IMR-90 (cell line): ENCODE data around the gene ZNF750. TPM values are rescaled to one million over a fixed set of nuclear protein-coding genes. Genes with fewer than 3 reads are reported as not detected.

Experiments
- ATAC-seq: fragments of 200-7000 bp; cut with Tn5 transposase; 2 replicates; pipeline ENCODE4 v1.9.1; 2020; ENCODE audit warnings: low read depth, mild to moderate bottlenecking, moderate library complexity
- BruUV-seq: library from RNA; stranded (reverse); fragments of 400-500 nt; replicated peaks from 2 replicates; lab custom pipeline; 2021; lab: Mats Ljungman, UMichigan
- CTCF ChIA-PET: fragments of 300-600 bp; formaldehyde crosslinking; extraction: SDS; loops from one replicate; lab custom pipeline; 2021; ENCODE audit warnings: antibody characterized with exemption; lab: Yijun Ruan, JAX
- POLR2A ChIA-PET: fragments of 300-600 bp; sonication (Branson Sonifier 250); formaldehyde crosslinking; loops from one replicate; lab custom pipeline; 2022; ENCODE audit warnings: antibody characterized with exemption; ENCODE audit not compliant: unreplicated experiment; lab: Charles Lee
- DNase-seq: peaks from one replicate; pipeline ENCODE4 v3.0.0; 2013
- H2AFZ ChIP-seq: replicated peaks from 2 replicates; pipeline ENCODE3; 2013; ENCODE audit warnings: low read length, mild to moderate bottlenecking; ENCODE audit not compliant: poor library complexity
- H2AK5ac ChIP-seq: 2 replicates; pipeline ENCODE4 v1.6.1; 2013; ENCODE audit warnings: low read depth, low read length, inconsistent platforms
- H2AK9ac ChIP-seq: replicated peaks from 2 replicates; pipeline ENCODE3; 2013; ENCODE audit warnings: mild to moderate bottlenecking, low read depth, low read length, moderate library complexity; ENCODE audit not compliant: poor library complexity
- H2BK120ac ChIP-seq: 2 replicates; pipeline ENCODE4 v1.6.1; 2013; ENCODE audit warnings: low read depth, low read length, inconsistent platforms
- H2BK15ac ChIP-seq: 3 replicates; pipeline ENCODE4 v1.6.1; 2013; ENCODE audit warnings: low read depth, low read length, inconsistent platforms
- H2BK20ac ChIP-seq: 2 replicates; pipeline ENCODE4 v1.6.1; 2013; ENCODE audit warnings: low read depth, mild to moderate bottlenecking, inconsistent platforms, low read length, moderate library complexity
- H2BK5ac ChIP-seq: 2 replicates; pipeline ENCODE4 v1.6.1; 2013; ENCODE audit warnings: mild to moderate bottlenecking, low read depth, low read length, inconsistent platforms; ENCODE audit not compliant: poor library complexity, severe bottlenecking
- H3K14ac ChIP-seq: replicated peaks from 2 replicates; pipeline ENCODE4 v1.6.1; 2013; ENCODE audit warnings: low read depth, low read length, inconsistent platforms
- H3K18ac ChIP-seq: 2 replicates; pipeline ENCODE4 v1.6.1; 2013; ENCODE audit warnings: low read depth, low read length, control low read depth
- H3K23ac ChIP-seq: 2 replicates; pipeline ENCODE4 v1.6.1; 2013; ENCODE audit warnings: low read depth, low read length, inconsistent platforms
- H3K27ac ChIP-seq: 2 replicates; pipeline ENCODE4 v1.5.1; 2013; ENCODE audit warnings: mild to moderate bottlenecking, control low read depth, low read length; ENCODE audit not compliant: insufficient read depth
- H3K27me3 ChIP-seq: 2 replicates; pipeline ENCODE4 v1.6.1; 2013; ENCODE audit warnings: low read length; ENCODE audit not compliant: control insufficient read depth, insufficient read depth
- H3K36me3 ChIP-seq: 2 replicates; pipeline ENCODE4 v1.6.1; 2013; ENCODE audit warnings: low read length, mixed read lengths; ENCODE audit not compliant: control insufficient read depth, insufficient read depth
- H3K4ac ChIP-seq: 2 replicates; pipeline ENCODE4 v1.6.1; 2013; ENCODE audit warnings: low read depth, low read length, inconsistent platforms
- H3K4me1 ChIP-seq: 2 replicates; pipeline ENCODE4 v1.6.1; 2013; ENCODE audit warnings: low read length, mixed read lengths; ENCODE audit not compliant: control insufficient read depth, insufficient read depth
- H3K4me2 ChIP-seq: 2 replicates; pipeline ENCODE4 v1.6.1; 2013; ENCODE audit warnings: low read depth, mild to moderate bottlenecking, control low read depth, low read length, moderate library complexity
- H3K4me3 ChIP-seq: 2 replicates; pipeline ENCODE4 v1.5.1; 2013; ENCODE audit warnings: low read depth, mild to moderate bottlenecking, control low read depth, low read length, moderate library complexity; ENCODE audit not compliant: insufficient read depth
- H3K56ac ChIP-seq: 2 replicates; pipeline ENCODE4 v1.6.1; 2013; ENCODE audit warnings: low read length, inconsistent platforms; ENCODE audit not compliant: insufficient read depth; ENCODE audit errors: extremely low read depth
- H3K79me1 ChIP-seq, 2 experiments: 2 replicates each; pipeline ENCODE4 v1.6.1; 2013; ENCODE audit warnings: low read length in 2 of 2, inconsistent platforms in 1 of 2, low read depth in 1 of 2
- H3K9ac ChIP-seq: 2 replicates; pipeline ENCODE4 v1.6.1; 2013; ENCODE audit warnings: low read depth, low read length, control low read depth
- H3K9me1 ChIP-seq: 2 replicates; pipeline ENCODE4 v1.6.1; 2013; ENCODE audit warnings: low read length, inconsistent platforms; ENCODE audit not compliant: insufficient read depth
- H3K9me3 ChIP-seq: 2 replicates; pipeline ENCODE4 v1.6.1; 2013; ENCODE audit warnings: low read length; ENCODE audit not compliant: control insufficient read depth, insufficient read depth
- H4K20me1 ChIP-seq: 2 replicates; pipeline ENCODE4 v1.6.1; 2013; ENCODE audit warnings: low read length, inconsistent platforms; ENCODE audit not compliant: insufficient read depth
- H4K5ac ChIP-seq: 2 replicates; pipeline ENCODE4 v1.6.1; 2013; ENCODE audit warnings: mild to moderate bottlenecking, low read depth, low read length, control low read depth
- H4K8ac ChIP-seq, 2 experiments: 2 replicates each; pipeline ENCODE4 v1.6.1; 2013; ENCODE audit warnings: low read depth in 2 of 2, low read length in 2 of 2, control low read depth in 1 of 2, inconsistent platforms in 1 of 2
- H4K91ac ChIP-seq: 2 replicates; pipeline ENCODE4 v1.6.1; 2013; ENCODE audit warnings: low read depth, low read length, inconsistent platforms; ENCODE audit not compliant: insufficient read depth
- BHLHE40 ChIP-seq: fragments of 150-350 bp; IDR thresholded peaks from 2 replicates; pipeline ENCODE4 v1.6.1; 2016; ENCODE audit warnings: mild to moderate bottlenecking, low read depth, low read length
- CEBPB ChIP-seq: IDR thresholded peaks from 2 replicates; pipeline ENCODE4 v1.6.1; 2012; ENCODE audit warnings: low read depth, low read length, improper control_type of control experiment
- CHD1 ChIP-seq: IDR thresholded peaks from 2 replicates; pipeline ENCODE4 v1.6.1; 2012; ENCODE audit warnings: low read depth, low read length, improper control_type of control experiment
- CTCF ChIP-seq: conservative IDR thresholded peaks from 2 replicates; pipeline ENCODE4 v1.5.1; 2012; ENCODE audit warnings: mild to moderate bottlenecking, low read depth, low read length, improper control_type of control experiment
- ELK1 ChIP-seq: fragments of 150-350 bp; IDR thresholded peaks from 2 replicates; pipeline ENCODE4 v1.6.1; 2016; ENCODE audit warnings: low read depth, mild to moderate bottlenecking, low read length, moderate library complexity, borderline replicate concordance
- FOS ChIP-seq: fragments of 150-350 bp; IDR thresholded peaks from 2 replicates; pipeline ENCODE4 v1.6.1; 2016; ENCODE audit warnings: low read depth, low read length
- MAFK ChIP-seq: IDR thresholded peaks from 2 replicates; pipeline ENCODE4 v1.6.1; 2012; ENCODE audit warnings: low read depth, low read length, improper control_type of control experiment
- MAZ ChIP-seq: IDR thresholded peaks from 2 replicates; pipeline ENCODE4 v1.6.1; 2012; ENCODE audit warnings: low read depth, mild to moderate bottlenecking, low read length, improper control_type of control experiment, moderate library complexity, borderline replicate concordance
- MXI1 ChIP-seq: IDR thresholded peaks from 2 replicates; pipeline ENCODE4 v1.6.1; 2012; ENCODE audit warnings: low read depth, mild to moderate bottlenecking, low read length, moderate library complexity, borderline replicate concordance
- NFE2L2 ChIP-seq: fragments of 150-350 bp; IDR thresholded peaks from 2 replicates; pipeline ENCODE4 v1.6.1; 2016; ENCODE audit warnings: low read depth, mild to moderate bottlenecking, low read length
- POLR2A ChIP-seq: IDR thresholded peaks from 2 replicates; pipeline ENCODE4 v1.6.1; 2012; ENCODE audit warnings: mild to moderate bottlenecking, low read depth, low read length
- RAD21 ChIP-seq: IDR thresholded peaks from 2 replicates; pipeline ENCODE4 v1.6.1; 2012; ENCODE audit warnings: low read length, improper control_type of control experiment
- RCOR1 ChIP-seq: IDR thresholded peaks from 2 replicates; pipeline ENCODE4 v1.6.1; 2012; ENCODE audit warnings: mild to moderate bottlenecking, low read length, improper control_type of control experiment; ENCODE audit not compliant: insufficient replicate concordance
- RFX5 ChIP-seq: IDR thresholded peaks from 2 replicates; pipeline ENCODE4 v1.8.0; 2012; ENCODE audit warnings: low read depth, mild to moderate bottlenecking, low read length, moderate library complexity
- SMC3 ChIP-seq: fragments of 150-350 bp; IDR thresholded peaks from 2 replicates; pipeline ENCODE4 v1.6.1; 2016; ENCODE audit warnings: low read depth, mild to moderate bottlenecking, antibody characterized with exemption, low read length, moderate library complexity
- WGBS, 2 experiments: methylation state at CpG; one replicate each; pipeline versions ENCODE4 v1.1.5 to v1.1.7; 2013; ENCODE audit warnings: missing lambda C conversion rate in 2 of 2; ENCODE audit not compliant: insufficient read length in 1 of 2; ENCODE audit errors: extremely low coverage in 2 of 2; 5-methylcytosine and 5-hydroxymethylcytosine counted together
- dilution Hi-C: fragments of 300-500 bp; cut with HindIII; formaldehyde crosslinking; loops from one replicate; pipeline ENCODE4 v1.14.3; 2018; ENCODE audit warnings: low sequenced_read_pairs; ENCODE audit not compliant: unreplicated experiment
- in situ Hi-C: fragments of 300-500 bp; cut with MboI; formaldehyde crosslinking; loops from 3 replicates; pipeline ENCODE4 v1.14.3; 2019; ENCODE audit warnings: low sequenced_read_pairs, inconsistent platforms, mixed read lengths
- intact Hi-C: fragments of 100-400 bp; cut with micrococcal nuclease; formaldehyde crosslinking; loops from 2 replicates; pipeline ENCODE4 v1.10.0; 2022
- polyA plus RNA-seq, 3 experiments: library from polyadenylated mRNA; depleted of rRNA; stranded (reverse); fragments of >200 nt; gene quantifications; 2 replicates each; pipeline ENCODE4 v1.2.3, GENCODE V29; 2012; ENCODE audit warnings: low replicate concordance in 1 of 3
- total RNA-seq: library from RNA; depleted of rRNA; stranded (reverse); fragments of >200 nt; gene quantifications from 2 replicates; pipeline ENCODE4 v1.2.3, GENCODE V29; 2012
- TF ChIP-seq, protein P1 (sequence below): fragments of 150-350 bp; IDR thresholded peaks from 2 replicates; pipeline ENCODE4 v1.6.1; 2017; ENCODE audit warnings: mild to moderate bottlenecking, antibody characterized with exemption, low read length, low read depth

Gene ZNF750
- total and polyA plus RNA-seq, 2 of the 4 experiments (the other 2 are of a cell fraction), result not detected

GRCh38 chr17:82805823-82806222 lies 34.0 kb downstream of the ZNF750 start:
- in situ Hi-C loops, result no loop called here
- Histone ChIP-seq H3K79me1 (peaks cover 5 to 34% of the 10 kb centered on the region in 2 experiments; a peak in 3 of 4 replicates), H2BK5ac (no peak overlapping the region), H3K36me3 (peaks cover 12% of the 10 kb centered on the region), H2AK9ac (no peak overlapping the region), H2AFZ (no peak overlapping the region), H3K9ac (no peak overlapping the region), H2BK20ac (no peak overlapping the region), H3K4me3 (no peak overlapping the region), H3K4ac (no peak overlapping the region), H3K9me1 (no peaks in the 10 kb centered on the region), H4K91ac (no peak overlapping the region), H4K20me1 (peaks cover 20% of the 10 kb centered on the region), H4K8ac (no peak overlapping the region), H4K5ac (no peak overlapping the region), H3K18ac (no peak overlapping the region), H3K4me2 (no peak overlapping the region), H3K9me3 (no peaks in the 10 kb centered on the region), H3K4me1 (peaks cover 3% of the 10 kb centered on the region; the same call in 1 of the 2 replicates), H3K56ac (no peak overlapping the region), H3K27ac (no peak overlapping the region), H3K14ac (no peak overlapping the region), H2BK120ac (no peak overlapping the region), H2BK15ac (no peak overlapping the region), H3K27me3 (no peaks in the 10 kb centered on the region), H2AK5ac (no peak overlapping the region), H3K23ac (no peak overlapping the region)
- intact Hi-C loops, result no loop called here
- 95% methylated on average over 13 of the region's 19 CpGs; no CpG with 5 or more reads in 1 of the 2 experiments for WGBS, 2 experiments
- ATAC-seq, result no peak
- no peak for DNase-seq
- dilution Hi-C loops, result no loop called here
- ChIA-PET POLR2A (no interaction called here), CTCF (no interaction called here)
- BruUV-seq, result no TSS peak
- TF ChIP-seq SMC3 (no peak), MAFK (no peak), FOS (no peak), RFX5 (no peak), CEBPB (no peak), CTCF (no peak), POLR2A (no peak), MXI1 (no peak), BHLHE40 (no peak), NFE2L2 (no peak), CHD1 (no peak), RCOR1 (no peak), ELK1 (no peak), MAZ (no peak), RAD21 (no peak)
- TF ChIP-seq, protein P1, sequence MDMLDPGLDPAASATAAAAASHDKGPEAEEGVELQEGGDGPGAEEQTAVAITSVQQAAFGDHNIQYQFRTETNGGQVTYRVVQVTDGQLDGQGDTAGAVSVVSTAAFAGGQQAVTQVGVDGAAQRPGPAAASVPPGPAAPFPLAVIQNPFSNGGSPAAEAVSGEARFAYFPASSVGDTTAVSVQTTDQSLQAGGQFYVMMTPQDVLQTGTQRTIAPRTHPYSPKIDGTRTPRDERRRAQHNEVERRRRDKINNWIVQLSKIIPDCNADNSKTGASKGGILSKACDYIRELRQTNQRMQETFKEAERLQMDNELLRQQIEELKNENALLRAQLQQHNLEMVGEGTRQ, result no peak
